Prostate gland (tissue), 2 donors: ENCODE data around the gene DCANP1. TPM values are rescaled to one million over a fixed set of nuclear protein-coding genes. Genes with fewer than 3 reads are reported as not detected.

Source experiments
- DNase-seq: peaks from one replicate; pipeline ENCODE4 v3.0.0-alpha.2; 2019; ENCODE audit warnings: low spot score
- H3K27ac ChIP-seq, 2 donors: fragments of 200-600 bp; sonication (generic); 2 replicates each; pipeline ENCODE4 v1.5.1; 2017 to 2019
- H3K27me3 ChIP-seq: fragments of 200-600 bp; sonication (generic); replicated peaks from 2 replicates; pipeline ENCODE4 v1.5.1; 2019; ENCODE audit not compliant: insufficient read depth
- H3K36me3 ChIP-seq, 2 donors: fragments of 200-600 bp; sonication (generic); 1 replicate in 1 of 2; 2 replicates in 1 of 2; pipeline versions ENCODE4 v1.5.1 to v1.8.1; 2017 to 2019
- H3K4me1 ChIP-seq: fragments of 200-600 bp; sonication (generic); replicated peaks from 2 replicates; pipeline ENCODE4 v1.5.1; 2019
- H3K4me3 ChIP-seq, 2 donors: fragments of 200-600 bp; sonication (generic); 2 replicates each; pipeline ENCODE4 v1.5.1; 2017 to 2019
- H3K9me3 ChIP-seq: fragments of 200-600 bp; sonication (generic); 2 replicates; pipeline ENCODE4 v1.5.1; 2017
- POLR2A ChIP-seq: fragments of 450-650 bp; IDR thresholded peaks from one replicate; pipeline ENCODE4 v1.6.1; 2016; ENCODE audit warnings: antibody characterized with exemption, mild to moderate bottlenecking
- POLR2AphosphoS5 ChIP-seq: sonication (generic); formaldehyde crosslinking; IDR thresholded peaks from one replicate; pipeline ENCODE4 v1.6.1; 2017; ENCODE audit warnings: antibody characterized with exemption
- WGBS: methylation state at CpG from one replicate; pipeline ENCODE4 v1.1.5; 2018; 5-methylcytosine and 5-hydroxymethylcytosine counted together
- intact Hi-C: fragments of 100-400 bp; cut with DNase I; formaldehyde crosslinking; loops from one replicate; pipeline ENCODE4 v1.14.2; 2022
- total RNA-seq, 2 donors: library from RNA; depleted of rRNA; stranded (reverse); fragments of >200 nt; gene quantifications; one replicate each; pipeline ENCODE4 v1.1.0, GENCODE V29; 2016
- TF ChIP-seq, protein P1 (sequence below), 4 experiments: fragments of 200-600 bp in 2 of 4; fragments of 450-650 bp in 2 of 4; sonication (generic) in 2 of 4; IDR thresholded peaks; 1 replicate in 3 of 4; 2 replicates in 1 of 4; pipeline ENCODE4 v1.5.1; 2016 to 2019; ENCODE audit warnings: antibody characterized with exemption in 4 of 4, mild to moderate bottlenecking in 2 of 4, moderate library complexity in 2 of 4

The DCANP1 gene
- total RNA-seq, 2 donors from 2014 or later = not detected

DNA sequence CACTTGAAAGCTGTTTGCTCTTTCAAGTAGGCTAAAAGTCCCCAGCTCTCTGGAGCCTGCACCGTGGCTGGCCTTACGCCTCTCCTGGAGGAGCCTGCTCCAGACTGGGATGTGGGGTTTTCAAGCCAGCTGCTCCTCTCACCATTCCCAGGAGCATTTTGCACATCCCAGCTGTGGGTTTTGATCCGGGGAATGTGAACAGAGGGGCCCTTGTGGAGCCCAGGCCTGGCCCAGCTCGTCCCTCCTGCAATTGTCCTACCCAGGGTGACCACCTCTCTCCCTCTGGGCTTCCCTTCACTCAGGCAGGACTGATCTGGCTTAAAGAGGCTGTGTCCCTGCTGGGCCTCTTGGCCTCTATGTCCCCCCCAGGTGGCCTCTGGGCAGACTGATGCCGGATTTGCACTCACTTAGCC lies 37.5 kb upstream of the DCANP1 start:
- Histone ChIP-seq H3K27me3 (no peaks in the 10 kb centered on the region), H3K36me3 (no peaks in the 10 kb centered on the region), H3K4me3 (no peak overlapping the region), H3K27ac (no peak overlapping the region), H3K9me3 (no peaks in the 10 kb centered on the region), H3K4me1 (no peaks in the 10 kb centered on the region)
- WGBS = 86% methylated on average over 5 of the region's 5 CpGs
- TF ChIP-seq, protein P1, sequence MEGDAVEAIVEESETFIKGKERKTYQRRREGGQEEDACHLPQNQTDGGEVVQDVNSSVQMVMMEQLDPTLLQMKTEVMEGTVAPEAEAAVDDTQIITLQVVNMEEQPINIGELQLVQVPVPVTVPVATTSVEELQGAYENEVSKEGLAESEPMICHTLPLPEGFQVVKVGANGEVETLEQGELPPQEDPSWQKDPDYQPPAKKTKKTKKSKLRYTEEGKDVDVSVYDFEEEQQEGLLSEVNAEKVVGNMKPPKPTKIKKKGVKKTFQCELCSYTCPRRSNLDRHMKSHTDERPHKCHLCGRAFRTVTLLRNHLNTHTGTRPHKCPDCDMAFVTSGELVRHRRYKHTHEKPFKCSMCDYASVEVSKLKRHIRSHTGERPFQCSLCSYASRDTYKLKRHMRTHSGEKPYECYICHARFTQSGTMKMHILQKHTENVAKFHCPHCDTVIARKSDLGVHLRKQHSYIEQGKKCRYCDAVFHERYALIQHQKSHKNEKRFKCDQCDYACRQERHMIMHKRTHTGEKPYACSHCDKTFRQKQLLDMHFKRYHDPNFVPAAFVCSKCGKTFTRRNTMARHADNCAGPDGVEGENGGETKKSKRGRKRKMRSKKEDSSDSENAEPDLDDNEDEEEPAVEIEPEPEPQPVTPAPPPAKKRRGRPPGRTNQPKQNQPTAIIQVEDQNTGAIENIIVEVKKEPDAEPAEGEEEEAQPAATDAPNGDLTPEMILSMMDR (IDR thresholded peaks at IDR 0.05) = no peak
- TF ChIP-seq POLR2AphosphoS5 (no peak), POLR2A (no peak)
- no peak for DNase-seq
- intact Hi-C loops = no loop called here

DNA sequence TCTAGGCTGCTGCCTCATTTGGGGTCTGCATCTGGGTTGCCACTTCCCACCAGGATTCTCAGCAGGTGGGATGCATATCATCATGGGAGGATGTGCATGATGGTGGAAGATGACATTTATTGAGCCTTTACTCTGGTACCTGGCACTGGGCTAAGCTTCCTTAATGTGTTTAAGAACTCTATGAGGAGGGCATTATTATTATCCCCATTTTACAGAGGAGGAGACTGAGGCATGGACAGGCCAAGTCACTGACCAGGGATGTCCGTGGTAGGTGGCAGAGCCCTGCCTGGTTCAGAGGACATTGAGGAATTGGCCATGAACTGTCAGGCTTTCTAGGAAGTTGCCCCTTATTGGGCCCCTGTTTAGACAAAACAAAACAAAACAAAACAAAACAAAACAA lies 36.1 kb upstream of the DCANP1 start:
- Histone ChIP-seq H3K4me1 (no peaks in the 10 kb centered on the region), H3K36me3 (no peaks in the 10 kb centered on the region), H3K4me3 (no peak overlapping the region), H3K27ac (no peak overlapping the region), H3K27me3 (no peaks in the 10 kb centered on the region), H3K9me3 (no peaks in the 10 kb centered on the region)
- no peak for DNase-seq
- TF ChIP-seq POLR2AphosphoS5 (no peak), POLR2A (no peak)
- TF ChIP-seq, protein P1 (IDR thresholded peaks at IDR 0.05) = no peak
- WGBS = 95% methylated on average over 1 of the region's 1 CpG
- intact Hi-C loops = no loop called here

DNA sequence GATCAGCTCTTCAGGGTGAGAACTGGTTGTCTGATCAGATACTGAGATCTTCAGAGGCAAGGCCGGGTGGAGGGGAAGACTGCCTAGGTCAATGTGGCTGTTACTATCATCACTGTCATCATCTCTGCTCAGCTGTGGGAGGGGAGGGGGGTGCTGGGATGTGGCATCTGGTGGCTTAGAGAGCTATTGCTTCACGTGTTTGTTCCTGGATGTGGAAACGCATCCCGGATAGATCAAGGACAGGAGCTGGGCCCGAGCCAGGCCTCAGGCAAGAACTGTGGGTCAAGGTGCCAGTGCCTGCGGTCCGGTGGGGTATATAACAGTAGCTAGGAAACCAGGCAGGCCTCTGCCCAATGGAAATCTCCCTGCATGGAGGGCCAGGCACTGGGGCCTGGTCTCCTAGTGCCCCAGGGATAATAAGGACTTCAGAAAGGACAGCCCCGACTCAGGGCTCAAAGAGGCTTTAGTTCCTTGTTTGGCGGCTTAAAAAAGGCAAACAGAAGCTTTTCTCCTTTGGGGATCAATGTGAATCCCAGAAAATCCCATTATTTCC lies 35.3 kb upstream of the DCANP1 start:
- 85% methylated on average over 9 of the region's 9 CpGs for WGBS
- intact Hi-C loops = no loop called here

DNA sequence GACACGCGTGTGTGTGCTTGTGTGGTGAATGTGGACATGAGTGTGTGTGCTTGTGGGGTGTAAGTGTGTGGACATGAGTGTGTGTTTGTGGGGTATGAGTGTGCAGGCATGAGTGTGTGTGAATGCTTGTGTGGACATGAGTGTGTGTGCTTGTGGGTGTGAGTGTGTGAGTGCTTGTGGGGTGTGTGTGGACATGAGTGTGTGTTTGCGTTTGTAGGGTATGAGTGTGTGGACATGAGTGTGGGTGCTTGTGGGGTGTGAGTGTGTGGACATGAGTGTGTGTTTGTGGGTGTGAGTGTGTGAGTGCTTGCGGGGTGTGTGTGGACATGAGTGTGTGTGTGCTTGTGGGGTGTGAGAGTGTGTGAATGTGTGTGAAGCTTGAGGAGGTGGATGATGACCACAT lies 34.8 kb upstream of the DCANP1 start:
- WGBS = 94% methylated on average over 4 of the region's 4 CpGs

More for the DNA sequence above, 35.3 kb upstream of the DCANP1 start:
- Histone ChIP-seq H3K9me3 (no peaks in the 10 kb centered on the region), H3K27me3 (no peaks in the 10 kb centered on the region), H3K36me3 (no peaks in the 10 kb centered on the region), H3K4me3 (no peak overlapping the region), H3K4me1 (no peaks in the 10 kb centered on the region), H3K27ac (no peak overlapping the region)
- TF ChIP-seq, protein P1 (IDR thresholded peaks at IDR 0.05) = no peak
- TF ChIP-seq POLR2A = no peak
- TF ChIP-seq POLR2AphosphoS5 = no peak
- no peak for DNase-seq

DNA sequence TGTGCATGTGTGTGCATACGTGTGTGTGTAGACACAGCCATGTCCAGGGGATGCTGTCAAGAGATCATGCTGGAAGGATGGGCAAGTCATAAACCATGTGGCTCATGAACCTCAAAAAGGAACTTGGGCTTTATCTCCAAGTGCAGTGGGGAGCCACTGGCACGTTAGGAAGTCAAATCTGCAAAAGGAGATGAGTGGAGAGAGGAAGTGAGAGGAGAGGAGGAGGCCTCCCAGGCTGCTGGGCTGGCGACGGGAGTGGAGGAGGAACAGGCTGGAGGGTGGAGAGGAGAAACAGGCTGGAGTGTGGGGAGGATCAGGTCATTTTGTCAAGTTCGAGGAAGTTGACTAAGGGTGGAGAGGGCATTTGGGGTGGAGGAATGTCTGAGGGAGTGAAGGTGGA lies 34.2 kb upstream of the DCANP1 start:
- Histone ChIP-seq H3K4me1 (no peaks in the 10 kb centered on the region), H3K36me3 (no peaks in the 10 kb centered on the region), H3K27me3 (no peaks in the 10 kb centered on the region), H3K4me3 (no peak overlapping the region), H3K27ac (no peak overlapping the region), H3K9me3 (no peaks in the 10 kb centered on the region)
- DNase-seq = no peak
- 72% methylated on average over 5 of the region's 5 CpGs for WGBS
- intact Hi-C loops = no loop called here
- TF ChIP-seq, protein P1 (IDR thresholded peaks at IDR 0.05) = no peak
- TF ChIP-seq POLR2AphosphoS5 = no peak
- no peak for TF ChIP-seq POLR2A

More for the DNA sequence above, 34.8 kb upstream of the DCANP1 start:
- no peak for TF ChIP-seq POLR2AphosphoS5
- TF ChIP-seq, protein P1 (IDR thresholded peaks at IDR 0.05) = no peak
- no peak for TF ChIP-seq POLR2A
- Histone ChIP-seq H3K27ac (no peak overlapping the region), H3K4me3 (no peak overlapping the region), H3K4me1 (no peaks in the 10 kb centered on the region), H3K36me3 (no peaks in the 10 kb centered on the region), H3K27me3 (no peaks in the 10 kb centered on the region), H3K9me3 (no peaks in the 10 kb centered on the region)
- intact Hi-C loops = no loop called here
- no peak for DNase-seq
